HCT116 (cell line): ENCODE measurements around the gene GPRIN1. TPM values are rescaled to one million over a fixed set of nuclear protein-coding genes. Genes with fewer than 3 reads are reported as not detected.
A peak's percentile ranks its signal among the peaks of the same experiment; 100 is the strongest.

Experiments used
- ATAC-seq: fragments of 200-7000 bp; cut with Tn5 transposase; 2 replicates; pipeline ENCODE4 v1.9.1; 2020; ENCODE audit warnings: mild to moderate bottlenecking, moderate library complexity
- BruUV-seq: library from RNA; stranded (reverse); fragments of 400-500 nt; replicated peaks from 2 replicates; lab custom pipeline; 2021; lab: Mats Ljungman, UMichigan
- CTCF ChIA-PET: fragments of 300-600 bp; sonication (Branson Sonifier 250); formaldehyde crosslinking; loops from one replicate; lab custom pipeline; 2021; ENCODE audit warnings: antibody characterized with exemption; lab: Charles Lee
- POLR2A ChIA-PET: fragments of 300-600, 350-600 bp; sonication (Branson Sonifier 250); formaldehyde crosslinking; loops from one replicate; lab custom pipeline; 2021; ENCODE audit warnings: antibody characterized with exemption; lab: Charles Lee
- RAD21 ChIA-PET, 2 experiments: fragments of 300-600 bp; sonication (Branson Sonifier 250); formaldehyde crosslinking; loops; one replicate each; lab custom pipeline; 2023; ENCODE audit warnings: low total read pairs in 2 of 2; ENCODE audit not compliant: uncharacterized antibody in 2 of 2, unreplicated experiment in 2 of 2, low non-redundant PET in 1 of 2; lab: Charles Lee
- DNase-seq: peaks from one replicate; pipeline ENCODE4 v3.0.0-alpha.2; 2010; ENCODE audit warnings: low read depth, low spot score
- H2AFZ ChIP-seq: fragments of 200-600 bp; shearing (Covaris generic), sonication (generic); 2 replicates; pipeline ENCODE4 v1.6.1; 2017; ENCODE audit warnings: low read depth, mixed run types, mixed read lengths, antibody characterized with exemption, low read length; ENCODE audit not compliant: poor library complexity, severe bottlenecking
- H3K27ac ChIP-seq: 2 replicates; pipeline ENCODE4 v1.5.1; 2012; ENCODE audit warnings: low read depth, low read length
- H3K27me3 ChIP-seq: fragments of 200-600 bp; sonication (generic); 2 replicates; pipeline ENCODE4 v1.6.1; 2016; ENCODE audit warnings: mixed run types, low read length, mixed read lengths; ENCODE audit not compliant: insufficient read depth
- H3K36me3 ChIP-seq, 2 experiments: fragments of 200-500 bp in 1 of 2; fragments of 200-600 bp in 1 of 2; sonication (Bioruptor generic) in 1 of 2; sonication (generic) in 1 of 2; 2 replicates each; pipeline versions ENCODE4 v1.5.1 to v1.6.1; 2014 to 2016; ENCODE audit warnings: low read length in 2 of 2, inconsistent platforms in 1 of 2, mixed read lengths in 1 of 2, mixed run types in 1 of 2; ENCODE audit not compliant: insufficient read depth in 2 of 2, control insufficient read depth in 1 of 2
- H3K4me1 ChIP-seq, 2 experiments: fragments of 200-600 bp in 1 of 2; sonication (generic) in 1 of 2; 2 replicates each; pipeline versions ENCODE4 v1.5.1 to v1.6.1; 2012 to 2017; ENCODE audit warnings: low read length in 2 of 2, inconsistent platforms in 1 of 2, mild to moderate bottlenecking in 1 of 2, mixed read lengths in 1 of 2, mixed run types in 1 of 2, moderate library complexity in 1 of 2; ENCODE audit not compliant: insufficient read depth in 2 of 2, control insufficient read depth in 1 of 2
- H3K4me2 ChIP-seq: fragments of 200-600 bp; sonication (generic); 2 replicates; pipeline ENCODE4 v1.6.1; 2017; ENCODE audit warnings: mixed run types, low read length, mixed read lengths
- H3K4me3 ChIP-seq, 2 experiments: fragments of 200-600 bp in 1 of 2; sonication (generic) in 1 of 2; replicated peaks in 1 of 2; 2 replicates each; pipeline ENCODE4 v1.5.1; 2011 to 2016; ENCODE audit warnings: low read length in 2 of 2, control low read depth in 1 of 2, low read depth in 1 of 2, mild to moderate bottlenecking in 1 of 2, mixed read lengths in 1 of 2, mixed run types in 1 of 2
- H3K79me2 ChIP-seq: fragments of 200-600 bp; sonication (generic); 2 replicates; pipeline ENCODE4 v1.6.1; 2017; ENCODE audit warnings: mild to moderate bottlenecking, mixed run types, low read length, moderate library complexity, mixed read lengths; ENCODE audit not compliant: insufficient read depth
- H3K9ac ChIP-seq: fragments of 200-600 bp; sonication (generic); 2 replicates; pipeline ENCODE4 v1.6.1; 2016; ENCODE audit warnings: low read length, mixed read lengths
- H3K9me2 ChIP-seq: fragments of 200-600 bp; sonication (generic), shearing (Covaris generic); 2 replicates; pipeline ENCODE4 v1.6.1; 2017; ENCODE audit warnings: mixed run types, mild to moderate bottlenecking, moderate library complexity; ENCODE audit not compliant: insufficient read depth
- H3K9me3 ChIP-seq, 2 experiments: fragments of 200-500 bp in 1 of 2; fragments of 200-600 bp in 1 of 2; sonication (Bioruptor generic) in 1 of 2; sonication (generic) in 1 of 2; 2 replicates each; pipeline ENCODE4 v1.6.1; 2014 to 2017; ENCODE audit warnings: low read length in 2 of 2, mixed read lengths in 2 of 2, inconsistent platforms in 1 of 2, low read depth in 1 of 2, mild to moderate bottlenecking in 1 of 2, mixed run types in 1 of 2, moderate library complexity in 1 of 2; ENCODE audit not compliant: control insufficient read depth in 1 of 2, insufficient read depth in 1 of 2
- H4K20me1 ChIP-seq: fragments of 200-600 bp; sonication (generic), shearing (Covaris generic); 2 replicates; pipeline ENCODE4 v1.6.1; 2017; ENCODE audit warnings: mixed run types, mild to moderate bottlenecking, moderate library complexity; ENCODE audit not compliant: insufficient read depth
- ELF1 ChIP-seq: IDR thresholded peaks from 2 replicates; pipeline ENCODE4 v1.6.1; 2012; ENCODE audit warnings: low read depth, borderline replicate concordance
- FOSL1 ChIP-seq: IDR thresholded peaks from 2 replicates; pipeline ENCODE4 v1.6.1; 2012; ENCODE audit warnings: low read depth
- JUND ChIP-seq: IDR thresholded peaks from 2 replicates; pipeline ENCODE4 v1.6.1; 2012
- MAX ChIP-seq: IDR thresholded peaks from 2 replicates; pipeline ENCODE4 v1.6.1; 2012
- POLR2A ChIP-seq: IDR thresholded peaks from 2 replicates; pipeline ENCODE4 v1.7.0; 2011; ENCODE audit warnings: borderline replicate concordance; ENCODE audit not compliant: insufficient read depth, insufficient read length; ENCODE audit errors: extremely low read depth
- POLR2AphosphoS5 ChIP-seq: IDR thresholded peaks from 2 replicates; pipeline ENCODE4 v1.6.1; 2011; ENCODE audit warnings: mild to moderate bottlenecking, low read depth, low read length, moderate library complexity
- SIN3A ChIP-seq: IDR thresholded peaks from 2 replicates; pipeline ENCODE4 v1.6.1; 2012; ENCODE audit warnings: low read depth
- SP1 ChIP-seq: IDR thresholded peaks from 2 replicates; pipeline ENCODE4 v1.6.1; 2012; ENCODE audit warnings: low read depth
- intact Hi-C: fragments of 100-400 bp; cut with micrococcal nuclease; formaldehyde crosslinking; loops from 2 replicates; pipeline ENCODE4 v1.10.0; 2022
- total RNA-seq: library from RNA; stranded (reverse); gene quantifications from one replicate; pipeline ENCODE4 v1.2.1, GENCODE V29; 2021; ENCODE audit not compliant: unreplicated experiment

GPRIN1 gene
- total RNA-seq, 1 experiment from 2014 or later: 14.2 TPM

- no peak for TF ChIP-seq ELF1
- TF ChIP-seq, all 23 proteins: peak for 0
Measured at GRCh38 chr5:176557846-176558245, 52.1 kb downstream of the GPRIN1 start (continued).

- intact Hi-C loops: no loop called here
- TF ChIP-seq SP1 (peak; percentile 23; the same call in 1 of the 2 replicates), SIN3A (no peak), POLR2AphosphoS5 (peak; percentile 24; the same call in 1 of the 2 replicates), FOSL1 (peak; percentile 90), POLR2A (no peak), MAX (peak; percentile 5; the same call in 1 of the 2 replicates), ELF1 (no peak), JUND (peak; percentile 66)
- H2AFZ ChIP-seq: peak overlapping the region; percentile 84
- H3K36me3 ChIP-seq: no peaks in the 10 kb centered on the region
- no peak overlapping the region for H3K27ac ChIP-seq
- BruUV-seq: no TSS peak
- RAD21 ChIA-PET: no interaction called here
- H3K4me2 ChIP-seq: peak overlapping the region; percentile 78
- H3K27me3 ChIP-seq: no peaks in the 10 kb centered on the region
- H3K79me2 ChIP-seq: no peaks in the 10 kb centered on the region
- H3K4me3 ChIP-seq: peak overlapping the region in 1 of 2 experiments; percentile 36; a peak in 1 of 4 replicates
- no peaks in the 10 kb centered on the region for H4K20me1 ChIP-seq
- H3K9me3 ChIP-seq: no peaks in the 10 kb centered on the region
- peak overlapping the region; percentile 35; the same call in 1 of the 2 replicates for H3K9ac ChIP-seq
- H3K4me1 ChIP-seq: peaks cover 6 to 19% of the 10 kb centered on the region in 2 experiments; a peak in 3 of 4 replicates
- POLR2A ChIA-PET: no interaction called here
- ATAC-seq: peak; percentile 72
- no peaks in the 10 kb centered on the region for H3K9me2 ChIP-seq
- CTCF ChIA-PET: no interaction called here
- peak; percentile 62 for DNase-seq
Measured at GRCh38 chr5:176553260-176554085, 56.5 kb downstream of the GPRIN1 start.
